Activated CD4-positive, alpha-beta T cell treated with anti-CD3 and anti-CD28 coated beads for 36 hours (primary cell): ENCODE results near the gene RASAL3. TPM values are rescaled to one million over a fixed set of nuclear protein-coding genes. Genes with fewer than 3 reads are reported as not detected.
"Not testable (repeated sequence)": the region's sequence is repeated elsewhere in the genome, so short reads cannot be mapped to it uniquely, and the experiment has no call there.

Source experiments
- ATAC-seq: fragments of 200-7000 bp; cut with Tn5 transposase; one replicate; pipeline ENCODE4 v1.10.0; 2021; ENCODE audit warnings: mild to moderate bottlenecking, moderate library complexity
- CTCF ChIA-PET: fragments of 350-600 bp; sonication (Branson Sonifier 250); formaldehyde crosslinking; loops from one replicate; lab custom pipeline; 2021; ENCODE audit warnings: antibody characterized with exemption; lab: Charles Lee
- POLR2A ChIA-PET: fragments of 350-600 bp; sonication (Branson Sonifier 250); formaldehyde crosslinking; loops from one replicate; lab custom pipeline; 2021; ENCODE audit warnings: antibody characterized with exemption, inconsistent platforms; lab: Charles Lee
- DNase-seq: peaks from one replicate; pipeline ENCODE4 v3.0.0-alpha.2; 2020
- H3K27ac Mint-ChIP-seq: one replicate; pipeline ENCODE4 v1.8.0; 2021; ENCODE audit warnings: mixed read lengths
- H3K27me3 Mint-ChIP-seq: one replicate; pipeline ENCODE4 v1.8.0; 2021; ENCODE audit warnings: mixed read lengths
- H3K36me3 Mint-ChIP-seq: one replicate; pipeline ENCODE4 v1.8.0; 2021; ENCODE audit warnings: low read depth, mixed read lengths
- H3K4me1 Mint-ChIP-seq: one replicate; pipeline ENCODE4 v1.8.0; 2021; ENCODE audit warnings: mixed read lengths
- H3K4me3 Mint-ChIP-seq: one replicate; pipeline ENCODE4 v1.8.0; 2021; ENCODE audit warnings: mild to moderate bottlenecking, moderate library complexity, mixed read lengths
- H3K9me3 Mint-ChIP-seq: one replicate; pipeline ENCODE4 v1.8.0; 2021; ENCODE audit warnings: low read depth, mixed read lengths
- intact Hi-C, 2 experiments: fragments of 100-400 bp; cut with DNase I in 1 of 2; cut with micrococcal nuclease in 1 of 2; formaldehyde crosslinking; loops; one replicate each; pipeline versions ENCODE4 v1.14.2 to v1.15.1; 2022 to 2024; cut with DNase I, micrococcal nuclease
- microRNA-seq: library from miRNA; unstranded; fragments of <30 nt; microRNA quantifications from one replicate; pipeline ENCODE4 v1.2.0, GENCODE V29; 2021; ENCODE audit warnings: borderline replicate concordance
- total RNA-seq, 2 experiments: library from RNA; stranded (reverse); gene quantifications; one replicate each; pipeline ENCODE4 v1.2.3, GENCODE V29; 2021

RASAL3 gene
- total RNA-seq, 2 experiments from 2014 or later, result 80.7 to 97.7 TPM

GRCh38 chr19:15412832-15413231 lies 51.5 kb downstream of the RASAL3 start:
- no peak overlapping the region for H3K4me3 Mint-ChIP-seq
- POLR2A ChIA-PET, result no interaction called here
- peaks cover 22% of the 10 kb centered on the region for H3K36me3 Mint-ChIP-seq
- intact Hi-C loops, result no loop called here
- DNase-seq, result no peak
- no peaks in the 10 kb centered on the region for H3K9me3 Mint-ChIP-seq
- H3K4me1 Mint-ChIP-seq, result peaks cover 40% of the 10 kb centered on the region
- CTCF ChIA-PET, result interaction anchor here (1.4 kb wide), 1 partner anchor 143 kb away, joined by 5 read pairs; no protein-coding TSS in a partner anchor
- ATAC-seq, result no peak
- H3K27ac Mint-ChIP-seq, result peak overlapping the region; percentile 5
- no peaks in the 10 kb centered on the region for H3K27me3 Mint-ChIP-seq

- H3K9me3 Mint-ChIP-seq, H3K4me3 Mint-ChIP-seq, H3K27me3 Mint-ChIP-seq, intact Hi-C loops, ATAC-seq, DNase-seq: not testable (repeated sequence)
- ChIA-PET CTCF (interaction anchor here (0.6 to 1.4 kb wide), 4 partner anchors 148 to 643 kb away, joined by 3 to 5 read pairs (median 4); no protein-coding TSS in a partner anchor), POLR2A (interaction anchor here (0.7 kb wide), 1 partner anchor 14 kb away, joined by 4 read pairs; no protein-coding TSS in a partner anchor)
- Mint-ChIP-seq H3K36me3 (peaks cover 18% of the 10 kb centered on the region), H3K27ac (peak overlapping the region; percentile 37), H3K4me1 (peaks cover 31% of the 10 kb centered on the region)
Measured at GRCh38 chr19:15411351-15411750, 53.0 kb downstream of the RASAL3 start.

- Mint-ChIP-seq H3K4me3 (no peak overlapping the region), H3K27me3 (no peaks in the 10 kb centered on the region), H3K36me3 (peaks cover 21% of the 10 kb centered on the region), H3K27ac (peak overlapping the region; percentile 30), H3K4me1 (peaks cover 22% of the 10 kb centered on the region), H3K9me3 (no peaks in the 10 kb centered on the region)
- CTCF ChIA-PET, result interaction anchor here (0.9 to 1.8 kb wide), 3 partner anchors 10 to 14 kb away, joined by 3 to 5 read pairs (median 3); partner anchors contain the start of gene AKAP8L
- intact Hi-C loops, result no loop called here
- DNase-seq, result no peak
- no peak for ATAC-seq
- POLR2A ChIA-PET, result no interaction called here
Measured at GRCh38 chr19:15404780-15405211, 59.5 kb downstream of the RASAL3 start.

GRCh38 chr19:15404097-15404779 lies 60.1 kb downstream of the RASAL3 start:
- no peak for ATAC-seq
- Mint-ChIP-seq H3K36me3 (peaks cover 21% of the 10 kb centered on the region), H3K9me3 (no peaks in the 10 kb centered on the region), H3K4me3 (no peak overlapping the region), H3K27ac (peak overlapping the region; percentile 30), H3K4me1 (peaks cover 22% of the 10 kb centered on the region), H3K27me3 (no peaks in the 10 kb centered on the region)
- ChIA-PET POLR2A (no interaction called here), CTCF (interaction anchor here (1.0 to 1.8 kb wide), 2 partner anchors 10 to 15 kb away, joined by 3 to 5 read pairs; partner anchors contain the start of gene AKAP8L)
- DNase-seq, result no peak
- intact Hi-C loops, result no loop called here

GRCh38 chr19:15403151-15403531 lies 61.2 kb downstream of the RASAL3 start:
- DNase-seq (no peak), ATAC-seq (no peak)
- ChIA-PET POLR2A (interaction anchor here (1.4 kb wide), 1 partner anchor 16 kb away, joined by 3 read pairs; the partner anchor contains the start of gene AKAP8L), CTCF (no interaction called here)
- Mint-ChIP-seq H3K4me3 (no peak overlapping the region), H3K4me1 (peaks cover 22% of the 10 kb centered on the region), H3K27ac (no peak overlapping the region), H3K36me3 (peaks cover 24% of the 10 kb centered on the region), H3K27me3 (no peaks in the 10 kb centered on the region), H3K9me3 (no peaks in the 10 kb centered on the region)
- intact Hi-C loops, result no loop called here

- Mint-ChIP-seq H3K4me1 (peaks cover 17% of the 10 kb centered on the region), H3K36me3 (peaks cover 27% of the 10 kb centered on the region), H3K4me3 (no peak overlapping the region), H3K27me3 (no peaks in the 10 kb centered on the region), H3K27ac (no peak overlapping the region), H3K9me3 (no peaks in the 10 kb centered on the region)
- intact Hi-C loops, result no loop called here
- CTCF ChIA-PET, result interaction anchor here (0.6 kb wide), 1 partner anchor 23 kb away, joined by 3 read pairs; the partner anchor contains the start of gene AKAP8
- no peak for ATAC-seq
- POLR2A ChIA-PET, result interaction anchor here (1.4 kb wide), 1 partner anchor 16 kb away, joined by 3 read pairs; the partner anchor contains the start of gene AKAP8L
- no peak for DNase-seq
Measured at GRCh38 chr19:15402411-15403150, 61.8 kb downstream of the RASAL3 start.

Small RNAs within 50 kb of the gene (microRNA-seq; reads per million reads assigned to microRNA genes)
- gene MIR1470, result not detected

Other genes starting within 250 kb of the RASAL3 start
- gene EPHX3, start 232.1 kb downstream of the RASAL3 start, total RNA-seq, result under 1 TPM in 1 of 2 experiments, not detected in 1; 0.09 TPM
- 100 to 1,000 TPM; 106 to 126 TPM for gene BRD4, start 132.0 kb downstream of the RASAL3 start, total RNA-seq
- gene AKAP8, start 84.8 kb downstream of the RASAL3 start, total RNA-seq, result 10 to 100 TPM; 47.9 to 54.3 TPM
- 10 to 100 TPM; 76.2 to 89.9 TPM for gene AKAP8L, start 45.6 kb downstream of the RASAL3 start, total RNA-seq
- 10 to 100 TPM; 21.2 to 22.6 TPM for gene WIZ, start 14.6 kb downstream of the RASAL3 start, total RNA-seq
- under 1 TPM in 1 of 2 experiments, not detected in 1; 0.14 TPM for gene PGLYRP2, start 15.0 kb upstream of the RASAL3 start, total RNA-seq
- gene CYP4F22, start 44.0 kb upstream of the RASAL3 start, total RNA-seq, result under 1 TPM; 0.54 to 0.80 TPM
- not detected for gene CYP4F8, start 150.7 kb upstream of the RASAL3 start, total RNA-seq
- under 1 TPM; 0.07 to 0.19 TPM for gene CYP4F3, start 176.4 kb upstream of the RASAL3 start, total RNA-seq
- not detected for gene CYP4F12, start 208.5 kb upstream of the RASAL3 start, total RNA-seq